Neural cell (in vitro differentiated cells): ENCODE measurements around the gene OSBPL9. TPM values are rescaled to one million over a fixed set of nuclear protein-coding genes. Genes with fewer than 3 reads are reported as not detected.

Source experiments
- H2AFZ ChIP-seq: fragments of 200-600, 300-800 bp; sonication (generic), shearing (Covaris generic); 2 replicates; pipeline ENCODE4 v1.6.0; 2014; ENCODE audit warnings: low read depth, mild to moderate bottlenecking, antibody characterized with exemption, low read length, moderate library complexity
- H3F3A ChIP-seq: fragments of 200-600 bp; shearing (Covaris generic); 2 replicates; pipeline ENCODE4 v1.6.1; 2016; ENCODE audit warnings: mild to moderate bottlenecking, moderate library complexity, mixed read lengths, antibody characterized with exemption, low read length; ENCODE audit not compliant: insufficient read depth, poor library complexity, severe bottlenecking
- H3K27ac ChIP-seq: fragments of 200-600, 300-800 bp; sonication (generic), shearing (Covaris generic); 2 replicates; pipeline ENCODE4 v1.5.1; 2014; ENCODE audit warnings: mild to moderate bottlenecking, low read length, moderate library complexity
- H3K27me3 ChIP-seq: fragments of 300-800, 200-600 bp; sonication (generic), shearing (Covaris generic); 2 replicates; pipeline ENCODE4 v1.6.0; 2014; ENCODE audit warnings: mild to moderate bottlenecking, low read depth, low read length, moderate library complexity; ENCODE audit not compliant: insufficient read depth
- H3K36me3 ChIP-seq: fragments of 300-800, 200-600 bp; sonication (generic), shearing (Covaris generic); 2 replicates; pipeline ENCODE4 v1.5.1; 2014; ENCODE audit warnings: mild to moderate bottlenecking, antibody characterized with exemption, low read length, moderate library complexity; ENCODE audit not compliant: insufficient read depth
- H3K4me2 ChIP-seq: fragments of 300-800, 200-600 bp; sonication (generic), shearing (Covaris generic); 2 replicates; pipeline ENCODE4 v1.6.0; 2014; ENCODE audit warnings: mild to moderate bottlenecking, low read length
- H3K4me3 ChIP-seq: fragments of 300-800, 200-600 bp; sonication (generic), shearing (Covaris generic); 2 replicates; pipeline ENCODE4 v1.5.1; 2014; ENCODE audit warnings: mild to moderate bottlenecking, low read length, moderate library complexity
- H3K79me2 ChIP-seq: fragments of 200-600 bp; shearing (Covaris generic); replicated peaks from 2 replicates; pipeline ENCODE4 v1.6.0; 2014; ENCODE audit warnings: mild to moderate bottlenecking, low read length, moderate library complexity; ENCODE audit not compliant: insufficient read depth
- H3K9ac ChIP-seq: fragments of 300-800, 200-600 bp; sonication (generic), shearing (Covaris generic); 2 replicates; pipeline ENCODE4 v1.6.1; 2016; ENCODE audit warnings: mild to moderate bottlenecking, low read length, mixed read lengths
- H3K9me2 ChIP-seq: fragments of 200-600 bp; shearing (Covaris generic); 2 replicates; pipeline ENCODE4 v1.6.1; 2016; ENCODE audit warnings: mild to moderate bottlenecking, low read length, mixed read lengths; ENCODE audit not compliant: insufficient read depth
- H3K9me3 ChIP-seq: fragments of 200-600, 300-800 bp; sonication (generic), shearing (Covaris generic); 2 replicates; pipeline ENCODE4 v1.6.1; 2016; ENCODE audit warnings: mild to moderate bottlenecking, mixed run types, low read length, moderate library complexity, mixed read lengths
- H4K20me1 ChIP-seq: fragments of 200-600 bp; shearing (Covaris generic); 2 replicates; pipeline ENCODE4 v1.6.1; 2016; ENCODE audit warnings: mild to moderate bottlenecking, mixed run types; ENCODE audit not compliant: insufficient read depth
- EP300 ChIP-seq: fragments of 450-650 bp; conservative IDR thresholded peaks from 2 replicates; pipeline ENCODE4 v1.6.1; 2014; ENCODE audit warnings: antibody characterized with exemption, mild to moderate bottlenecking, moderate library complexity; ENCODE audit not compliant: poor library complexity, severe bottlenecking
- EZH2 ChIP-seq: fragments of 200-600, 300-800 bp; shearing (Covaris generic), sonication (generic); IDR thresholded peaks from 2 replicates; pipeline ENCODE4 v1.6.1; 2014; ENCODE audit warnings: antibody characterized with exemption, low read length, borderline replicate concordance, mild to moderate bottlenecking; ENCODE audit not compliant: insufficient read depth, poor library complexity, severe bottlenecking
- MXI1 ChIP-seq: fragments of 450-650 bp; conservative IDR thresholded peaks from 2 replicates; pipeline ENCODE4 v1.6.1; 2014; ENCODE audit warnings: antibody characterized with exemption, mild to moderate bottlenecking; ENCODE audit not compliant: poor library complexity, severe bottlenecking
- POLR2AphosphoS5 ChIP-seq: IDR thresholded peaks from 2 replicates; pipeline ENCODE4 v1.6.1; 2012
- RAD21 ChIP-seq: fragments of 450-650 bp; conservative IDR thresholded peaks from 2 replicates; pipeline ENCODE4 v1.6.1; 2014; ENCODE audit warnings: antibody characterized with exemption, mild to moderate bottlenecking, moderate library complexity
- SMC3 ChIP-seq: fragments of 450-650 bp; conservative IDR thresholded peaks from 2 replicates; pipeline ENCODE4 v1.6.1; 2014; ENCODE audit warnings: antibody characterized with exemption, mild to moderate bottlenecking, moderate library complexity; ENCODE audit not compliant: poor library complexity
- TAF1 ChIP-seq: IDR thresholded peaks from 2 replicates; pipeline ENCODE4 v1.6.1; 2012; ENCODE audit warnings: low read depth
- polyA plus RNA-seq: library from polyadenylated mRNA; depleted of rRNA; stranded (reverse); fragments of >200 nt; gene quantifications from 2 replicates; pipeline ENCODE4 v1.2.3, GENCODE V29; 2014
- TF ChIP-seq, protein P1 (sequence below): fragments of 450-650 bp; IDR thresholded peaks from 2 replicates; pipeline ENCODE4 v1.5.1; 2014; ENCODE audit warnings: antibody characterized with exemption, mild to moderate bottlenecking, moderate library complexity; ENCODE audit not compliant: poor library complexity, severe bottlenecking
- TF ChIP-seq, protein P2 (sequence below): IDR thresholded peaks from 2 replicates; pipeline ENCODE4 v1.6.1; 2012; ENCODE audit warnings: borderline replicate concordance

Gene OSBPL9
- polyA plus RNA-seq, 1 donor from 2014 or later: 117 TPM

DNA sequence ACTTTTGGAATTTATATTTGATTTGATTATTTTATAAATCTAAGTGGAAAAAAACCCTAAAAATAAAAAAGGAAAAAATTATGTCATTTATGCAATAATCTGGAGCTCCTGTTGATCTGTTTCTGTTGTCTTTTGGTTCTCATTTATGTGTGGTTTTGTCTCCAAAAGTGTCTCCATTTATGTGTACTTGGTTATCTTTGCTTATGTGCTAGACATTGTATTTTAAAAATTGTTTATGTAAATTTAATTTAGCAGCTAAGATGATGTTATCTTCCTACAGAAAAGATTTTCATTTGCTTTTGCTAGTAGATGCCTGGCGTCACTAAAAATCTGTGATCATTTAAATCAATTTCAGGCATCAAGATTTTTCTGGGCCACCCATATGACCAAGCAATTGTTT, 95.7 kb downstream of the OSBPL9 start:
- H3K27me3 ChIP-seq: no peaks in the 10 kb centered on the region
- no peak overlapping the region for H3K27ac ChIP-seq
- no peaks in the 10 kb centered on the region for H4K20me1 ChIP-seq
- H3K36me3 ChIP-seq: no peaks in the 10 kb centered on the region
- no peak overlapping the region for H3K9ac ChIP-seq
- H3K9me3 ChIP-seq: no peaks in the 10 kb centered on the region
- TF ChIP-seq POLR2AphosphoS5: no peak
- no peak for TF ChIP-seq TAF1
- TF ChIP-seq MXI1: no peak
- TF ChIP-seq RAD21: no peak
- TF ChIP-seq EP300: no peak
- TF ChIP-seq, protein P1, sequence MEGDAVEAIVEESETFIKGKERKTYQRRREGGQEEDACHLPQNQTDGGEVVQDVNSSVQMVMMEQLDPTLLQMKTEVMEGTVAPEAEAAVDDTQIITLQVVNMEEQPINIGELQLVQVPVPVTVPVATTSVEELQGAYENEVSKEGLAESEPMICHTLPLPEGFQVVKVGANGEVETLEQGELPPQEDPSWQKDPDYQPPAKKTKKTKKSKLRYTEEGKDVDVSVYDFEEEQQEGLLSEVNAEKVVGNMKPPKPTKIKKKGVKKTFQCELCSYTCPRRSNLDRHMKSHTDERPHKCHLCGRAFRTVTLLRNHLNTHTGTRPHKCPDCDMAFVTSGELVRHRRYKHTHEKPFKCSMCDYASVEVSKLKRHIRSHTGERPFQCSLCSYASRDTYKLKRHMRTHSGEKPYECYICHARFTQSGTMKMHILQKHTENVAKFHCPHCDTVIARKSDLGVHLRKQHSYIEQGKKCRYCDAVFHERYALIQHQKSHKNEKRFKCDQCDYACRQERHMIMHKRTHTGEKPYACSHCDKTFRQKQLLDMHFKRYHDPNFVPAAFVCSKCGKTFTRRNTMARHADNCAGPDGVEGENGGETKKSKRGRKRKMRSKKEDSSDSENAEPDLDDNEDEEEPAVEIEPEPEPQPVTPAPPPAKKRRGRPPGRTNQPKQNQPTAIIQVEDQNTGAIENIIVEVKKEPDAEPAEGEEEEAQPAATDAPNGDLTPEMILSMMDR: no peak
- TF ChIP-seq SMC3: no peak
- TF ChIP-seq EZH2: no peak
- TF ChIP-seq, protein P2, sequence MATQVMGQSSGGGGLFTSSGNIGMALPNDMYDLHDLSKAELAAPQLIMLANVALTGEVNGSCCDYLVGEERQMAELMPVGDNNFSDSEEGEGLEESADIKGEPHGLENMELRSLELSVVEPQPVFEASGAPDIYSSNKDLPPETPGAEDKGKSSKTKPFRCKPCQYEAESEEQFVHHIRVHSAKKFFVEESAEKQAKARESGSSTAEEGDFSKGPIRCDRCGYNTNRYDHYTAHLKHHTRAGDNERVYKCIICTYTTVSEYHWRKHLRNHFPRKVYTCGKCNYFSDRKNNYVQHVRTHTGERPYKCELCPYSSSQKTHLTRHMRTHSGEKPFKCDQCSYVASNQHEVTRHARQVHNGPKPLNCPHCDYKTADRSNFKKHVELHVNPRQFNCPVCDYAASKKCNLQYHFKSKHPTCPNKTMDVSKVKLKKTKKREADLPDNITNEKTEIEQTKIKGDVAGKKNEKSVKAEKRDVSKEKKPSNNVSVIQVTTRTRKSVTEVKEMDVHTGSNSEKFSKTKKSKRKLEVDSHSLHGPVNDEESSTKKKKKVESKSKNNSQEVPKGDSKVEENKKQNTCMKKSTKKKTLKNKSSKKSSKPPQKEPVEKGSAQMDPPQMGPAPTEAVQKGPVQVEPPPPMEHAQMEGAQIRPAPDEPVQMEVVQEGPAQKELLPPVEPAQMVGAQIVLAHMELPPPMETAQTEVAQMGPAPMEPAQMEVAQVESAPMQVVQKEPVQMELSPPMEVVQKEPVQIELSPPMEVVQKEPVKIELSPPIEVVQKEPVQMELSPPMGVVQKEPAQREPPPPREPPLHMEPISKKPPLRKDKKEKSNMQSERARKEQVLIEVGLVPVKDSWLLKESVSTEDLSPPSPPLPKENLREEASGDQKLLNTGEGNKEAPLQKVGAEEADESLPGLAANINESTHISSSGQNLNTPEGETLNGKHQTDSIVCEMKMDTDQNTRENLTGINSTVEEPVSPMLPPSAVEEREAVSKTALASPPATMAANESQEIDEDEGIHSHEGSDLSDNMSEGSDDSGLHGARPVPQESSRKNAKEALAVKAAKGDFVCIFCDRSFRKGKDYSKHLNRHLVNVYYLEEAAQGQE: no peak
- no peaks in the 10 kb centered on the region for H3F3A ChIP-seq
- no peak overlapping the region for H3K4me2 ChIP-seq
- no peak overlapping the region for H3K4me3 ChIP-seq
- no peak overlapping the region for H2AFZ ChIP-seq
- no peaks in the 10 kb centered on the region for H3K9me2 ChIP-seq
- H3K79me2 ChIP-seq: no peaks in the 10 kb centered on the region

DNA sequence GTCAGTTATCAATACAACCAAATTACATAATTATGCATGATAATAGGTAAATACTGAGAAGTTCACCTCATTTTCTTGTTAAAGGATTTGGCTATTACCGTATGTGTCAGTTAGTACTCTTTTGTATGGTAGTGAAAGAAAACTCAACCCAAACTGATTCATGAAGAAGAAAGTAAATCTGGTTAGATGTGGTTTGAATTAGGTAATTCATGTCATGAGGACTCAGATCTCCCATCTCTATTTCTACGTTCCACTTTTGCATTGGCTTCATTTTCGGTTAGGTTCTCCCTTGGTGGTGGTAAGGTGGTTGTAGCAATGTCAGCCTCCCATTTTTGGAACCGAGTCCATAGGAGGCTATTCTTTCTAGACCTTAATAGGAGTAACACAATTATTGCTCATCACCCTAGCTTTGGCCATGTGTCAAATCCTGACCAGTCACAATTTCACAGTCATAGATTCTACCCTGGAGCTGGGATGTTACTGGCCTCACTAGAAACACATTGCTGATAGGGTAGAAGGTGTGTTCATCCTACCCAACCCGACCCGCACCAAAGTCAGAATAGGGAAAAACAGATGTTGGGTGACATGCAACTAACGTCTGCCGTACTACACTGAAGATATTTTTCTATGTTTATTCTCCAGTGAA, 97.6 kb downstream of the OSBPL9 start:
- Histone ChIP-seq H3K4me3 (no peak overlapping the region), H3K9me3 (no peaks in the 10 kb centered on the region), H3K4me2 (no peak overlapping the region), H3K27ac (no peak overlapping the region), H3K36me3 (no peaks in the 10 kb centered on the region), H3K27me3 (no peaks in the 10 kb centered on the region), H4K20me1 (no peaks in the 10 kb centered on the region), H3F3A (no peaks in the 10 kb centered on the region), H3K9ac (no peak overlapping the region), H3K79me2 (no peaks in the 10 kb centered on the region), H2AFZ (no peak overlapping the region), H3K9me2 (no peaks in the 10 kb centered on the region)
- TF ChIP-seq, protein P2: no peak
- TF ChIP-seq SMC3 (no peak), POLR2AphosphoS5 (no peak), EZH2 (no peak), RAD21 (no peak), EP300 (no peak), TAF1 (no peak), MXI1 (no peak)
- TF ChIP-seq, protein P1: no peak
